T-helper 2 cell (primary cell): ENCODE data around the gene SOX3.
A peak's percentile ranks its signal among the peaks of the same experiment; 100 is the strongest.

Experiments used
- DNase-seq, 5 experiments: peaks; one replicate each; pipeline versions ENCODE4 v3.0.0 to v3.0.0-alpha.2; 2012 to 2022
- total RNA-seq, 2 donors: gene quantifications; one replicate each; lab custom pipeline; 2026; lab: John Stamatoyannopoulos, UW

The SOX3 gene
- 0 reads per million in 2 donors for total RNA-seq

DNA sequence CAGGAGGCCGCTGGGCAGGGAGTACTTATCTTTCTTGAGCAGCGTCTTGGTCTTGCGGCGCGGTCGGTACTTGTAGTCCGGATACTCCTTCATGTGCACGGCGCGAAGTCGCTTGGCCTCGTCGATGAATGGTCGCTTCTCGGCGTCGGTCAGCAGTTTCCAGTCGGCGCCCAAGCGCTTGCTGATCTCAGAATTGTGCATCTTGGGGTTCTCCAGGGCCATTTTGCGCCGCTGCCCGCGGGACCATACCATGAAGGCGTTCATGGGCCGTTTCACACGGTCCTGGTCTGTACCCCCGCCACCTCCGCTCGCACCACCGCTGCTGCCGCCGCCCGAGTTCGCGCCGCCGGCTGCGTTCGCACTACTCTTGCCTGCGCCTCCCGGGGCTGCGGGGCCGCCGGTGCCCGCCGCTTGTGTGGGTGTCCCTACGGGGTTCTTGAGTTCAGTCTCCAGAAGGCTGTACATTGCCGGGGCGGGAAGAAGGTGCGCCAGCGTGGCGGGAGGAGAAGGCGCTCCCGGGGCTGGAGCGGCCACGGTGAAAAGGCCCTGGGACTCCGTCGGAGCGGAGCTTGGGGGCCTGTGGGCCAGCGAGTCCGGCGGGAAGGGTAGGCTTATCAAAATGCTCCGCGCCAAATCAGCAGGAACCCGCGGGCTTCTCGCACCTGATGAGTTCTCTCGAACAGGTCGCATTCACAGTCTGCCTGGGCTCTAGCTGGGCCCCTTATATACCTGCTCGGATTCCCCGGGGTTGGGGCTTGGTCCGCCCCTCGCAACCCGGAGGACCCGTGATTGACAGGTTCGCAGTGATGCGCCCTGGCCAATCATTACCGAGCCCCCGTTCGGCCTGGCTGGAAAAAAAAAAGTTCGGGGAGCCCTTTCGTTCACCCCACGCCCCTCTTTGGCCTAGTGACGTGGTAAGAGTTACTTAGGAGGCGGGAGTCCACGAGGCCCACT, at the start of gene SOX3:
SOX3 (minus strand) TSS at position 699 of the 954 bp plus-strand sequence; CDS start at position 690, 9 bp downstream.
- DNase-seq = peak in 1 of 5 experiments; percentile 10

DNA sequence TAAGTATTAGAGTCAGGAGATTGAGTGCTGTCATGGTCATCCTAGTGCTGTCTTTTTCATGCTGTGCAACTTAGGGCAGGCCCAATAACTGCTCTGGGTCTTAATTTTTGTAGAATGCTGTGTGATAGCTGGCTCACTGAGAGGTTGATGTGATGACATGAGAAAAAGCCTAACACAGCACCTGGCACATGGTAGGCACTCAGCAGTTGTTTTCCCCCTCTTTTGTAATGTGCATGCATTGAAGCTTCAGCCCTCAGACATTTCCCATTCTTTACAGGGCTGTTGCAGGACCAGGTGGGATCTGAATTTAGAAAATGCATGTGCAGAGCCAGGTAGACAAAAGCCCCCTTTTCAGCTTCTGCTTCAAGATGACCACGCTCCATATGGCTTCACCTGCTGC, 44.1 kb upstream of the SOX3 start:
- no peak for DNase-seq

DNA sequence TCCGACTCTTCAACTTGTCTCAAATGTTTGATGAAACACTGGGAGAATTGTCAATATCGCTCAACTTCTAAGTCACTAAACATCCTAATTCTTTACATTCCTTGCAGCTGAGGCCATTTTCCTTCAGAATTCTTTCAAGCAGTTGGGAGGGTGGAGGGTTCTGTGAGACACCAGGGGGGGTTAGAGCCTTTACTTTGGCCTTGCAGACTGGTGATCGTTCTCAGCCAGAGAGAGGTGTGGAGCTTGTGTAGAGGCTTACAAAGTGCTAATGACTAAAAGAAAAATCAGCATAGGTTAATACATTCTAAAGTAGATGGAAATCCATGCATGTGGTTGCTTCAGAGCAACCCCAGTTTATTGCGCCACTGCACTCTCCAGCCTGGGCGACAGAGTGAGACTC, 21.3 kb upstream of the SOX3 start:
- DNase-seq = no peak

DNA sequence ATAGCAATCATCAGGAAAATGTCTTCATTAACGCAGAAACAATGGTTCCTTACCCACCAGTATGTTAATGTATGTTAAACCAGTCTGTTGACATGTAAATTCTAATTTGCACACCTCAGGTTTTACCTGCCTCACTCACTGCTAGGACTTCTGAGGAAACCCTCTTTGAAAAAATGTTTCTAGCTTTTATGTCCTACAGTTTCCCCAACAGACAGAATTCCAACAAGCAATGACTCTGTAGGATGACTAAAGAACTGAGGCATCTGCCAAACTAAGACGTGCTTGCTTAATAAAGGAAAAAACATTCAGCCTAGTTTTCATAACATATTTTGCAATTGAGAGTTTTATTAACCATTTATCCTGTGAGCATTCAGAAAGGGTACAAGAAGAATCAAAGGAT, 20.6 kb upstream of the SOX3 start:
- no peak for DNase-seq

GRCh38 chrX:140524556-140524955, 19.7 kb upstream of the SOX3 start:
- no peak for DNase-seq

DNA sequence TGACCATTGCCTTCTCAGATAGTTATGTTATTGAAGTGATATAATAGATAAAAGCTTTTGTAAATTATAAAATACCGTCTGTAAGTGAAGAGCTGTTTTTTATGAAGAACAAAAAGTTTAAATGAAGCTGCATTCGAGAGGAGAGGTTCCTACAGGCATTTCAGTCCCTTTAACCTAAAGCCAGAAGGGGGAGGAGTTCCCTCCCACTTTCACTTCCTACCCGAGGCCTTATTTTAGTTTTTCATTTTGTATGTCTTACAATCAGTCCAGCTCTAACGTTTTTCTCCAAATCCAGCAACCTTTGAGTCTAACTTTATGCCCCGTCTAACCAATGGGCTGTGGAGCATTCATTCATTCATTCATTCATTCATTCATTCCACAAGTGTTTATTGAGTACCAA, 16.5 kb upstream of the SOX3 start:
- DNase-seq = no peak

DNA sequence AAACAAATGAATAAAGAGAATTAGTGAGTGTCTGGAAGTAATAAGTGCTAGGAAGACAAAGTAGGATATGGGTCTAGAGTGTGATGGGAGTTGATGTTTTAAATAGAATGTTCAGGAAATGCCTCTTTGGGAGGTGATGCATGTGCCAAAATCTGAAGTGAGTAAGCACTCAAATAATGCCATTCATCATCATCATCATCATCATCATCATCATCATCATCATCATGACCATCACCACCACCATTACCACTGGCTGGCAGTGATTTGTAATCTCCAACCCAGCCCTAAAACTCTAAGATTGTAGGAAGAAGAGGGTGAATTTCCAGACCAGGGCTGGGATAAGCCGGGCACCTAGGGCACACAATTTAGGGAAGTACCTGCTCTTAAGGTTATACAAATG, 9.7 kb upstream of the SOX3 start:
- DNase-seq = no peak

- DNase-seq = no peak
Measured at GRCh38 chrX:140510895-140511295, 6.0 kb upstream of the SOX3 start.

- no peak for DNase-seq
Measured at GRCh38 chrX:140510306-140510676, 5.4 kb upstream of the SOX3 start.

DNA sequence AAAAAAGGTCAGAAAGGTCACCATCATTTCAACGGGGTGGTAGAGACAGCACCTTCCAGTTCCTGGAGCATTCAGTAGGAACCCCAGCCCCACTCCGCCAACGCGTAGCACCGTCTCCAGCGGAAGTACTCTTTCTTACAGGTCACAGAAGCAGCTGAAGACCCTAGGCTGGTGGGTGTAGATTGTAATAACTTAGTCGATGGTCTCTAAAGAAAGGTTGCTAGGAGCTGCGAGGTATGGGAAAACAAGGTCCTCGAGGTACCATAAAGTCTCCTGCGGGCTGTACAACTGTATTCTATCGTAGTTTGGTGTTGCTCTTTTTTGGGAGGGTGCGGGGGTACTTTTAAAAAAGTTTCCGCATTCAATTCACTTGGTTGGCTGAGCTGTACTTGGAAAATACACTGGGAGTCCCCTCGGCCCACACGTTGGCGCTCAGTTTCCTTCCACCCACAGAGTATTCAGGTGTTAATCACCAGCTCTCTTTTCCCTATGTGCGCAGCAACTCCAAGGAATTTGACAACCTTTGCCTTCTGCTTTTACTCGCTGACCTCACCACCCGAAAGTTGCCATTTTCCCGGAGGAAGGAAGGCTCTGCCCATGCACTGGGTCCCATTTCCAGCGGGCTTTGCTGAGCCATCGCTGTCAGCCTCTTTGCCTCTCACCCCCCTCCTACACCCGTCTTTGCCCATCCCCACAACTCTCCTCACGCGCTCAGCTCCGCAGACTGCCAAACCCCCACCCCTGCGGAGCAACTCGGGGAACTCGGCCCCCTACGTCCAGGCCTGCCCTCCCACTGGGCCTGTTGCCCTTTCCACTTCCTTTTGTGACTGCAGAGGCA, 4.8 kb upstream of the SOX3 start:
- DNase-seq = no peak

GRCh38 chrX:140508958-140509357, 4.1 kb upstream of the SOX3 start:
- DNase-seq = no peak

GRCh38 chrX:140507982-140508305, 3.1 kb upstream of the SOX3 start:
- DNase-seq = no peak

DNA sequence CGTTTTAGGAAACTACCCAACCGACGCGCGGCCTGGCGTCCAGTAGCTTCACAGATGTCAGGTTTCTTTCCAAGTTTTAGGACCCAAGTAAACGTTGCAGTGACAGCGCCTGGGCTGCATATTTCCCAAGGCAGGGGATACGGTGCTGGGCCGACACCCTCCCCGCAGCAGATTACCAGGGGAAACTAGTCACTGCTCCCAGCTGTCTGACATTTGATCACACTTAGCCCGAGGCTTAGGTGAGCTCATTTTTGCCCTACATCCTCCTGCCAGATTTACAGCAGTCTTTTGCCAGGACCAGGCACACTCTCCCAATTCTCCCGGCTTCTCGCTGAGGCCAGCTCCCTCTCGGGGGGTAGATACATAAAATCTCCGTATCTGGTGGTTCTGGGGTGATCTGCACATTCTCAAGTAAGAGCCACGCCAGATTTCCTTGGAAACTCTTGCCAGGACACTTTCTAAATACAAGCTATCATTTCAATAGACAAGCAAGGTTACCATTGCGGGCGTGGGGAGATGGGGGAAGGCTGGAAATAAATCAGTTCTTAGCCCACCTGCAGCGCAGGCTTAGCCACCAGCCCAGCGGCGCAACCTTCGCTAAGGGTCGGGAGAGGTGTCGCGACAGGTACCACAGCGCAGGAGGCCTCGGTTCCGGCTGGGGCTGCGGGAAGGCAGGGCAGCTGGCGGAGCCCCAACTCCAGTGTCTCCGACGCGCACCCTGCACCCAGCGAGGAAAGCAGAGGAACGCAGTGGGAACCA, 2.5 kb upstream of the SOX3 start:
- no peak for DNase-seq

DNA sequence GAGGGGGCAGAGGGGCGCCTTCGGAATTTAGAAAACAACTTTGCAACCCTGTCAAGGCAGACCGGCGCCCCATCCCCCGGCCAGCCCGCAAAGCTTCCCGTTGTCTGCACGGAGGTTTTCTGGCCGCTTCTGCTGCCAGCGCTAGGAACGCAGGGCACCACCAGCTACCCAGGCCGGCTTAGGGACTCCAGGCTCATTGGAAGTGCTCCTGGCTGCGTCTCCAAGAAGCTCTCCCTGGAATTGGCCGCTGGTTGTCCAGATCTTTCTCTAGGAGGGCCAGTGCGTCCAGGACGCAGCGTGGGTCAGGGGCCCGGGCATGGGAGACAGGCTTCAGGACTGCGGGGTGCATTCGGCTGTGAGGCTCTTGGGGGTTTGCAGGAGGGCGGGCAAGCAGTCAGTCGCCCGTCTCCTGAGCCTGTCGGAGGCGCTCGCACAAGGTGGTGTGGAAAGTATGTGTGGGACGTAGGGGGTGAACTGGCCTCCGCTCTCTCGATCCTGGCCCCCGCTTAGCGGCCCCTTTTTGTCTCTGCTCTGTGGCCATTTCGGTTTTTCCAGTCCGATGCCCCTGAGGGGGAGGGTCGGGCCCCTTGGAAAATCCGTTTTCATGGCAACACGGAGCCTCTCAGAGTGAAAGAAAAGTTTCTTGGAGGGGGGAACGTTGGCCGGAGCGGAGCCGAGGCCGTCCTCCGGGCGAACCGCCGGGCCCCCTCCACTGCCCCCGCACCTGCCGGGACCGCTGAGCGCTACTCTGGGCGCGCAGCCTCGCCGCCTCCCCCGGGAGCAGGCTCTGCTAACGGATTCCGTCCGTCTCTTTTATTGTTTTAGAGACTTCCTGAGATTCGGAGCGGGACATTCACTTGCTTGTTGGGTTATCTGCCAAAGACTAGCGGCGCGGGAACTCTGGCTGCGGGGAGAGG, 810 bp upstream of the SOX3 start:
- no peak for DNase-seq

DNA sequence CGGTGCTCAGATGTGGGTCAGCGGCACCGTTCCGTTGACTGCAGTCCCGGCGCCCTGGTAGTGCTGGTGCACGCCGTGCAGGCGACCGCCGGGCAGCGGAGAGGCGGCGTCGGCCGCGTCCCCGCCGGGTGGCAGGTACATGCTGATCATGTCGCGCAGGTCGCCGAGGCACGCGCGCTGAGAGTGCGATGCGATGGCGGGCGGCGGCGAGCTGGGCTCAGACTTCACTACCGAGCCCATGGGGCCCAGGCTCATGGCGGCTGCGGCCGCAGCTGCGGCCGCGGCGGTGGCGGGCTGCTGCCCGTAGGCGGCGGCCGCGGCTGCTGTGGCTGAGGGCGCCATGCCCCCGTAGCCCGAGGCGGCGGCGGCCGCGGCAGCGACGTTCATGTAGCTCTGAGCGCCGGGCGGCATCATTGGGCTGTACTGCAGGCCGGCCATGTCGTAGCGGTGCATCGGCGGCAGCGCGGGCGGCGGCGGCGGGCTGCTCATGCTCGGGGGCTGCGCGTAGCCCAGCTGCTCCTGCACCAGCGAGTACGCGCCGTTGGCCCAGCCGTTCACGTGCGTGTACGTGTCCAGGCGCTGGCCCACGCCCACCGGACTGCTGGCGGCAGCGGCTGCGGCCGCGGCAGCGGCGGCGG, 1.0 kb downstream of the SOX3 start:
- peak in 1 of 5 experiments; percentile 14 for DNase-seq

GRCh38 chrX:140503238-140503601, 1.6 kb downstream of the SOX3 start:
- no peak for DNase-seq

- peak in 1 of 5 experiments; percentile 9 for DNase-seq
Measured at GRCh38 chrX:140502491-140503237, 2.2 kb downstream of the SOX3 start.

DNA sequence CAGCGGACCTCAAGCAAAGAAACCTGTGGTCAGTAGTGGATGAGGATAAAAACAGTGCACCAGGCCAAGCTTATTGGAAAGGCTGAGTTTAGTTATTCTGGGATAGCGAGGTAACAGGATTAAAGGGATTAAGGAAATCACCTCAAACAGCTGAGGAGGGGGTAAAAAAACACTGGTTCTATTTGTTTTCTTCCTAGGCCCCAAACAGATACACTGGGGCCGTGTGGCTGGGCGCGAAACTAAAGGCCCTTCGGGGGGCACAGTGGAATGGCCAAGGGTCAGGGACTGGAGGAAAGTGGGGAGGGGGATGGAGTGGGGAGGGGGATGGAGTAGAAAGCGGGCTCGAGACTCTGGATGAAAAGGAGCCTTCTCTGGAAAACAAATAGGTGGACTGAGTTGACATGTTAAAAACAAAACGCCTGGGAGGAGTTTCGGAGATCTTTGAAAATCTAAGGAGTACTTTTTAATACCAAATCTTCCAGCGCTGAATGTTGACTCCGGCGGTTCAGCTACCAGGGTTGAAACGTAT, 2.9 kb downstream of the SOX3 start:
- no peak for DNase-seq

DNA sequence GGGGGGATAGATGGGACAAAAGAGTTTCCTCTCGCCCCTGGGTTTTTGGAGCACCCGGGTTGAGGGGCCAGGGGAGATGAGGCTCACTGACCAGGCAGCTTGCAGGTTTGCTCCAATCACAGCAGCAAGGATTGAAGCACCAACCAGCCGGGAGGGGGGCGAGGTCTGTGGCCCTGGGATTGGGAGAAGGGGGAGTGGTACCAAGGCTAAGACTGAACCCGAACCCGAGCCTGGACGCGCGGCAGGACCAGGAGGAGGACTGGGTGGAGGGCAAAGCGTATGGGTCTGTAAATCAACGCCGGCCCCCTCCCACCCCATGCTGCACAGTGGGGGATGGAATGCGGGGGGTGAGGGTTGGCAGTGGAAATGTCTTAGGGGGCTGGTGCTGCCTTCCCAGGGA, 3.5 kb downstream of the SOX3 start:
- DNase-seq = no peak

- DNase-seq = no peak
Measured at GRCh38 chrX:140500441-140500840, 4.4 kb downstream of the SOX3 start.
